ENCODE results near the gene BRSK1. TPM values are rescaled to one million over a fixed set of nuclear protein-coding genes. Genes with fewer than 3 reads are reported as not detected.

BRSK1 gene
- total and polyA plus RNA-seq, 2 donors from 2014 or later, result 1.4 to 6.5 TPM

GRCh38 chr19:55284405-55285058, 735 bp downstream of the BRSK1 start:
- TF ChIP-seq CTCF (IDR thresholded peaks at IDR 0.05; ENCODE audit: borderline replicate concordance, extremely low read depth, insufficient read depth), result no peak
- no peak overlapping the region for H3K9ac ChIP-seq (ENCODE audit: low read length in 3 of 3)
- H3K4me1 ChIP-seq (ENCODE audit: control insufficient read depth in 2 of 3, insufficient read depth in 2 of 3, low read depth in 1 of 3, low read length in 3 of 3), result peaks cover 0 to 1% (median 0%) of the 10 kb centered on the region in 3 donors
- FAIRE-seq, result no peak
- H3K27me3 ChIP-seq (ENCODE audit: control insufficient read depth, insufficient read depth, low read length), result no peaks in the 10 kb centered on the region
- peak in 4 of 5 donors; percentile 33 to 83 (median 60) for DNase-seq
- no peak overlapping the region for H3K27ac ChIP-seq (ENCODE audit: low read depth in 2 of 2, low read length in 2 of 2)
- no peaks in the 10 kb centered on the region for H3K9me3 ChIP-seq (ENCODE audit: control insufficient read depth in 2 of 3, insufficient read depth in 1 of 3, low read length in 3 of 3)
- no peaks in the 10 kb centered on the region for H3K36me3 ChIP-seq (ENCODE audit: control insufficient read depth in 2 of 3, insufficient read depth in 3 of 3, low read length in 3 of 3)
- intact Hi-C loops (cut with DNase I), result no loop called here
- no peak overlapping the region for H3K4me3 ChIP-seq (ENCODE audit: low read length in 3 of 3)

GRCh38 chr19:55285229-55285890, 1.6 kb downstream of the BRSK1 start:
- H3K9ac ChIP-seq (ENCODE audit: low read length in 3 of 3), result no peak overlapping the region
- no peak for FAIRE-seq
- no peaks in the 10 kb centered on the region for H3K27me3 ChIP-seq (ENCODE audit: control insufficient read depth, insufficient read depth, low read length)
- DNase-seq, result peak in 2 of 5 donors; percentile 20 to 70
- H3K4me1 ChIP-seq (ENCODE audit: control insufficient read depth in 2 of 3, insufficient read depth in 2 of 3, low read depth in 1 of 3, low read length in 3 of 3), result no peaks in the 10 kb centered on the region
- no peak for TF ChIP-seq CTCF (IDR thresholded peaks at IDR 0.05; ENCODE audit: borderline replicate concordance, extremely low read depth, insufficient read depth)
- no peaks in the 10 kb centered on the region for H3K36me3 ChIP-seq (ENCODE audit: control insufficient read depth in 2 of 3, insufficient read depth in 3 of 3, low read length in 3 of 3)
- H3K4me3 ChIP-seq (ENCODE audit: low read length in 3 of 3), result no peak overlapping the region
- intact Hi-C loops (cut with DNase I), result no loop called here
- H3K27ac ChIP-seq (ENCODE audit: low read depth in 2 of 2, low read length in 2 of 2), result no peak overlapping the region
- no peaks in the 10 kb centered on the region for H3K9me3 ChIP-seq (ENCODE audit: control insufficient read depth in 2 of 3, insufficient read depth in 1 of 3, low read length in 3 of 3)

- FAIRE-seq (no peak), DNase-seq (peak in 1 of 5 donors; percentile 61)
- Histone ChIP-seq H3K9me3 (ENCODE audit: control insufficient read depth in 2 of 3, insufficient read depth in 1 of 3, low read length in 3 of 3) (no peaks in the 10 kb centered on the region), H3K4me1 (ENCODE audit: control insufficient read depth in 2 of 3, insufficient read depth in 2 of 3, low read depth in 1 of 3, low read length in 3 of 3) (no peaks in the 10 kb centered on the region), H3K4me3 (ENCODE audit: low read length in 3 of 3) (no peak overlapping the region), H3K27me3 (ENCODE audit: control insufficient read depth, insufficient read depth, low read length) (no peaks in the 10 kb centered on the region), H3K27ac (ENCODE audit: low read depth in 2 of 2, low read length in 2 of 2) (no peak overlapping the region), H3K36me3 (ENCODE audit: control insufficient read depth in 2 of 3, insufficient read depth in 3 of 3, low read length in 3 of 3) (no peaks in the 10 kb centered on the region), H3K9ac (ENCODE audit: low read length in 3 of 3) (no peak overlapping the region)
- TF ChIP-seq CTCF (IDR thresholded peaks at IDR 0.05; ENCODE audit: borderline replicate concordance, extremely low read depth, insufficient read depth), result no peak
- intact Hi-C loops (cut with DNase I), result no loop called here
Observed at GRCh38 chr19:55287361-55288079, 3.7 kb downstream of the BRSK1 start.
